DOHH2 (cell line): Measurements from ENCODE around the gene TMEM106A.
"Not testable (repeated sequence)": the region's sequence is repeated elsewhere in the genome, so short reads cannot be mapped to it uniquely, and the experiment has no call there.

Experiments used
- H3F3A ChIP-seq: fragments of 200-600 bp; sonication (generic), shearing (Covaris generic); 2 replicates; pipeline ENCODE4 v1.6.0; 2016; ENCODE audit warnings: antibody characterized with exemption, mild to moderate bottlenecking; ENCODE audit not compliant: control insufficient read depth, insufficient read depth
- H3K27ac ChIP-seq: fragments of 200-600 bp; sonication (generic); 2 replicates; pipeline ENCODE4 v1.5.1; 2014; ENCODE audit warnings: low read depth, mild to moderate bottlenecking, low read length, moderate library complexity
- H3K27me3 ChIP-seq: fragments of 200-600 bp; sonication (generic); 2 replicates; pipeline ENCODE4 v1.6.1; 2014; ENCODE audit warnings: mild to moderate bottlenecking, low read length, mixed read lengths; ENCODE audit not compliant: control insufficient read depth
- H3K36me3 ChIP-seq: fragments of 200-600 bp; sonication (generic); 2 replicates; pipeline ENCODE4 v1.6.1; 2014; ENCODE audit warnings: mild to moderate bottlenecking, low read length, moderate library complexity, mixed read lengths; ENCODE audit not compliant: control insufficient read depth
- H3K4me1 ChIP-seq: fragments of 200-600 bp; sonication (generic); 2 replicates; pipeline ENCODE4 v1.6.1; 2014; ENCODE audit warnings: mild to moderate bottlenecking, low read length, mixed read lengths; ENCODE audit not compliant: control insufficient read depth
- H3K4me2 ChIP-seq: fragments of 200-600 bp; sonication (generic); 2 replicates; pipeline ENCODE4 v1.6.0; 2014; ENCODE audit warnings: mild to moderate bottlenecking, low read length, moderate library complexity
- H3K4me3 ChIP-seq: fragments of 200-600 bp; sonication (generic); 2 replicates; pipeline ENCODE4 v1.5.1; 2014; ENCODE audit warnings: mild to moderate bottlenecking, low read length, mixed read lengths
- H3K79me2 ChIP-seq: fragments of 200-600 bp; sonication (generic); 2 replicates; pipeline ENCODE4 v1.6.1; 2014; ENCODE audit warnings: mild to moderate bottlenecking, low read length, mixed read lengths; ENCODE audit not compliant: control insufficient read depth
- H3K9me2 ChIP-seq: fragments of 200-600 bp; sonication (generic); replicated peaks from 2 replicates; pipeline ENCODE4 v1.6.1; 2014; ENCODE audit warnings: mild to moderate bottlenecking, low read length, mixed read lengths; ENCODE audit not compliant: control insufficient read depth
- H3K9me3 ChIP-seq: fragments of 200-600 bp; sonication (generic); 2 replicates; pipeline ENCODE4 v1.6.1; 2014; ENCODE audit warnings: antibody characterized with exemption, low read length, mixed read lengths; ENCODE audit not compliant: control insufficient read depth, insufficient read depth
- H4K20me1 ChIP-seq: fragments of 200-600 bp; sonication (generic); 2 replicates; pipeline ENCODE4 v1.6.0; 2014; ENCODE audit warnings: low read depth, mild to moderate bottlenecking, antibody characterized with exemption, low read length, moderate library complexity; ENCODE audit not compliant: control insufficient read depth, insufficient read depth

Gene TMEM106A

DNA sequence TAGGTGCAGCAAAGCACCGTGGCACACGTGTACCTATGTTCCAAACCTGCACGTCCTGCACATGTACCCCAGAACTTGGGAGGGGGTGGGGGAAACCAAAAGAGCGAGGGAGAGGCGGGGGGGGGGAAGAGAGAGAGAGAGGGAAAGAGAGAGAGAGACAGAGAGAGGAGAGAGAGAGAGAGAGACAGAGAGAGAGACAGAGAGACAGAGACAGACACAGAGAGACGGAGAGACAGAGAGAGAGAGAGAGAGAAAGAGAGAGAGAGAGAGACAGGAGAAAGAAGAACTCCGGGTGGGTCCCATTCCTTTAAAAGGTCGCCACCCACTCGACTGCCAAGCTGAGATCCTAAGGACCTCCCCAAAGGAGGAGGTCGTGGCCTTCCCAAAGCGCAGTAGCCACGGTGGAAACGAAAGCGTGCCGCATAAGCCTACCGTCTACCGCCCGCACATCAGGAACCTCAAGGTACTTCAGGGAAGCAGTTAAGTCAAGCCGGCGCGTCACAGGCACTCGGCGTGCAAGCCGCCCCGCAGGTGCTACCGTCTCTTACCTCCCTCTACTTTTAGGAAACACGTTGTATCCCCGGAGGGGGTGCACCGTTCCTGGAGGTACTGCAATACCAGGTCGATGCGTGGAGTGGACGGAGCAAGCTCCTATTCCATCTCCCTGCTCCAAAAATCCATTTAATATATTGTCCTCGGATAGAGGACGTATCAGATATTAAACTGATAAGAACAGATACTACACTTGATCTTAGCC lies 29.1 kb downstream of the TMEM106A start:
- not testable (repeated sequence) for H3K36me3 ChIP-seq, H3K4me1 ChIP-seq, H3K27me3 ChIP-seq, H4K20me1 ChIP-seq, H3K27ac ChIP-seq, H3K9me2 ChIP-seq, H3K79me2 ChIP-seq, H3F3A ChIP-seq, H3K4me2 ChIP-seq, H3K4me3 ChIP-seq, H3K9me3 ChIP-seq

DNA sequence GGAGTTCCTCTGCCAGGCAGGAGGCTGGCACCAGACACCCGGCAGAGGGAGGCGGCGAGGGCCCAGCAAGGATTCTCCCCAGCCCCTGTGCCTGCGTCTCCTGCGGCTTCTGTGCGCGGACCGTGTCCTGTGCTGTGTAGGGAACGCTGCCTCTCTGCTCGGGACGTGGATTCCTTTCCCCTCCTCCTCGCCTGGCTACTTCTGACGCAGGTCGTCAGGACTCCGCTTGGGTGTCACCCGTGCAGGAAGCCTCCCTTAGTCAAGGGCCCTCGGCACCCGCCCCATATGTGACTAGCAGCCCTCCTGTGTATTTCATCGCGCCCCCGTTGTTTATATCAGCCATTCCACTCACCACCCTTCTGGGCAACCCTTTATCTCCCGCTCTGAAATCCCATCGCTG lies 34.8 kb downstream of the TMEM106A start:
- not testable (repeated sequence) for H3K4me3 ChIP-seq, H3K79me2 ChIP-seq, H3K9me2 ChIP-seq, H3K4me2 ChIP-seq, H3K27ac ChIP-seq, H3K27me3 ChIP-seq, H3K4me1 ChIP-seq, H3K9me3 ChIP-seq, H3F3A ChIP-seq, H3K36me3 ChIP-seq, H4K20me1 ChIP-seq
